GM12878 (cell line): ENCODE data around the gene CRAMP1. TPM values are rescaled to one million over a fixed set of nuclear protein-coding genes. Genes with fewer than 3 reads are reported as not detected.

ENCODE experiments used
- ATAC-seq: fragments of 200-7000 bp; cut with Tn5 transposase; 3 replicates; pipeline ENCODE4 v1.9.1; 2020; ENCODE audit warnings: mild to moderate bottlenecking, moderate library complexity
- BruUV-seq: library from RNA; stranded (reverse); fragments of 400-500 nt; replicated peaks from 2 replicates; lab custom pipeline; 2021; lab: Mats Ljungman, UMichigan
- CTCF ChIA-PET: fragments of 300-600 bp; sonication (Branson Sonifier 250); formaldehyde crosslinking; extraction: SDS; loops from one replicate; lab custom pipeline; 2021; ENCODE audit warnings: inconsistent platforms; lab: Yijun Ruan, JAX
- POLR2A ChIA-PET: fragments of 350-600 bp; formaldehyde crosslinking; extraction: SDS; loops from one replicate; lab custom pipeline; 2021; ENCODE audit warnings: inconsistent platforms; lab: Charles Lee
- RAD21 ChIA-PET: fragments of 300-600 bp; sonication (Branson Sonifier 250); formaldehyde crosslinking; loops from one replicate; lab custom pipeline; 2023; ENCODE audit warnings: antibody characterized with exemption; ENCODE audit not compliant: unreplicated experiment; lab: Charles Lee
- SMC1A ChIA-PET: fragments of 300-600 bp; sonication (Branson Sonifier 250); formaldehyde crosslinking; loops from one replicate; lab custom pipeline; 2023; ENCODE audit not compliant: unreplicated experiment, uncharacterized antibody; lab: Charles Lee
- DNase-seq: peaks from one replicate; pipeline ENCODE4 v3.0.0-alpha.2; 2011; ENCODE audit warnings: low read depth, low spot score
- FAIRE-seq: peaks from 3 replicates; lab custom pipeline; 2011; peaks lifted over from hg19 to GRCh38; lab: Jason Lieb, UNC
- H2AFZ ChIP-seq: 2 replicates; pipeline ENCODE4 v1.6.0; 2011; ENCODE audit warnings: low read depth, low read length, control low read depth; ENCODE audit not compliant: control insufficient read depth
- H3K27ac ChIP-seq: 2 replicates; pipeline ENCODE4 v1.5.1; 2011; ENCODE audit warnings: control low read depth; ENCODE audit not compliant: control insufficient read depth, insufficient read depth
- H3K27me3 ChIP-seq, 2 experiments: replicated peaks in 1 of 2; 2 replicates each; pipeline versions ENCODE4 v1.6.0 to v1.6.1; 2011; ENCODE audit warnings: low read length in 1 of 2; ENCODE audit not compliant: control insufficient read depth in 2 of 2, insufficient read depth in 2 of 2
- H3K36me3 ChIP-seq, 2 experiments: 2 replicates each; pipeline ENCODE4 v1.5.1; 2011; ENCODE audit warnings: low read length in 1 of 2; ENCODE audit not compliant: control insufficient read depth in 2 of 2, insufficient read depth in 2 of 2
- H3K4me1 ChIP-seq: 2 replicates; pipeline ENCODE4 v1.6.1; 2011; ENCODE audit warnings: mild to moderate bottlenecking, low read length, moderate library complexity, mixed read lengths; ENCODE audit not compliant: control insufficient read depth, insufficient read depth
- H3K4me2 ChIP-seq: 2 replicates; pipeline ENCODE4 v1.6.0; 2011; ENCODE audit warnings: control low read depth; ENCODE audit not compliant: control insufficient read depth, insufficient read depth
- H3K4me3 ChIP-seq: fragments of 200-600 bp; sonication (generic); 2 replicates; pipeline ENCODE4 v1.5.1; 2016
- H3K79me2 ChIP-seq: 2 replicates; pipeline ENCODE4 v1.6.0; 2011; ENCODE audit warnings: low read length; ENCODE audit not compliant: control insufficient read depth, insufficient read depth
- H3K9ac ChIP-seq: 2 replicates; pipeline ENCODE4 v1.8.0; 2011; ENCODE audit warnings: low read length, control low read depth, mixed read lengths; ENCODE audit not compliant: control insufficient read depth, insufficient read depth
- H3K9me3 ChIP-seq: replicated peaks from 3 replicates; pipeline ENCODE4 v1.5.1; 2011; ENCODE audit warnings: mild to moderate bottlenecking, low read length; ENCODE audit not compliant: control insufficient read depth, insufficient read depth
- H4K20me1 ChIP-seq: 2 replicates; pipeline ENCODE4 v1.6.0; 2011; ENCODE audit not compliant: control insufficient read depth, insufficient read depth
- CTCF ChIP-seq, 3 experiments: IDR thresholded peaks in 2 of 3; conservative IDR thresholded peaks in 1 of 3; 2 replicates each; pipeline ENCODE4 v1.5.1; 2011; ENCODE audit warnings: low read depth in 3 of 3, low read length in 3 of 3, mild to moderate bottlenecking in 3 of 3, control low read depth in 2 of 3, moderate library complexity in 2 of 3, inconsistent platforms in 1 of 3, mixed read lengths in 1 of 3; ENCODE audit not compliant: control insufficient read depth in 2 of 3, insufficient read depth in 1 of 3; ENCODE audit errors: extremely low read depth in 1 of 3
- FOXK2 ChIP-seq: fragments of 450-650 bp; IDR thresholded peaks from 2 replicates; pipeline ENCODE4 v1.6.1; 2017; ENCODE audit warnings: mild to moderate bottlenecking, moderate library complexity
- NFYA ChIP-seq: IDR thresholded peaks from 2 replicates; pipeline ENCODE4 v1.6.1; 2011; ENCODE audit warnings: low read depth, mild to moderate bottlenecking, low read length, improper control_type of control experiment, borderline replicate concordance
- POLR2AphosphoS2 ChIP-seq: IDR thresholded peaks from 2 replicates; pipeline ENCODE4 v1.6.1; 2011; ENCODE audit warnings: low read depth, mild to moderate bottlenecking, low read length, improper control_type of control experiment, moderate library complexity
- RAD21 ChIP-seq: IDR thresholded peaks from 2 replicates; pipeline ENCODE4 v1.6.1; 2011; ENCODE audit warnings: mild to moderate bottlenecking, low read depth, low read length, moderate library complexity; ENCODE audit not compliant: insufficient read depth
- STAT3 ChIP-seq: IDR thresholded peaks from 2 replicates; pipeline ENCODE4 v1.6.1; 2011; ENCODE audit warnings: low read depth, low read length, improper control_type of control experiment
- YY1 ChIP-seq: IDR thresholded peaks from 2 replicates; pipeline ENCODE4 v1.6.1; 2011; ENCODE audit warnings: low read depth, mild to moderate bottlenecking, low read length
- whole genome bisulfite sequencing: methylation state at CpG from one replicate; pipeline ENCODE4 v1.1.6; 2016; ENCODE audit warnings: low lambda C conversion rate; ENCODE audit not compliant: insufficient replicate concordance, insufficient coverage; ENCODE audit errors: missing lambda C conversion rate; 5-methylcytosine and 5-hydroxymethylcytosine counted together
- in situ Hi-C: fragments of 300-500 bp; cut with MboI; formaldehyde crosslinking; loops from 9 replicates; pipeline ENCODE4 v1.14.3; 2018; ENCODE audit warnings: mixed read lengths
- intact Hi-C: fragments of 100-400 bp; cut with micrococcal nuclease; formaldehyde crosslinking; loops from one replicate; pipeline ENCODE4 v1.14.2; 2022; ENCODE audit not compliant: unreplicated experiment
- polyA plus RNA-seq, 11 experiments: library from polyadenylated mRNA; depleted of rRNA in 4 of 11; unstranded in 6 of 11; stranded (reverse) in 5 of 11; fragments of >200 nt; fragmentation: Nextera tagmentation in 4 of 11; fragmentation: Illumina TruSeq in 1 of 11; extraction: Ambion mirVana in 4 of 11; extraction: Trizol in 1 of 11; gene quantifications; 1 replicate in 1 of 11; 2 replicates in 10 of 11; pipeline versions ENCODE4 v1.2.1 to v1.2.3, GENCODE V29; 2011 to 2016; ENCODE audit warnings: inconsistent platforms in 2 of 11, missing spikeins in 2 of 11, low read depth in 1 of 11
- total RNA-seq, 4 experiments: library from RNA; depleted of rRNA in 3 of 4; stranded (reverse); fragments of >200 nt in 3 of 4; fragmentation: Illumina TruSeq in 1 of 4; extraction: Trizol in 1 of 4; gene quantifications; 2 replicates each; pipeline versions ENCODE4 v1.2.1 to v1.2.3, GENCODE V29; 2013 to 2021

The CRAMP1 gene
- total and polyA plus RNA-seq, 10 of the 15 experiments (the other 5 are each of a cell fraction or from before 2014, with no cell fraction given) = 0.37 to 9.8 (median 3.9) TPM

GRCh38 chr16:1579214-1579613, 32.9 kb upstream of the CRAMP1 start:
- H3K27ac ChIP-seq = no peak overlapping the region
- no peaks in the 10 kb centered on the region; the same call in 2 of the 3 replicates for H3K9me3 ChIP-seq
- CTCF ChIA-PET = no interaction called here
- no TSS peak for BruUV-seq
- RAD21 ChIA-PET = no interaction called here
- no peak for FAIRE-seq
- SMC1A ChIA-PET = no interaction called here
- H3K4me3 ChIP-seq = no peak overlapping the region
- H3K9ac ChIP-seq = no peak overlapping the region
- 72% methylated on average over 5 of the region's 5 CpGs for WGBS
- no peaks in the 10 kb centered on the region for H3K79me2 ChIP-seq
- no peak for ATAC-seq
- in situ Hi-C loops = no loop called here
- no peak overlapping the region for H3K4me2 ChIP-seq
- intact Hi-C loops = no loop called here
- H3K4me1 ChIP-seq = no peaks in the 10 kb centered on the region
- DNase-seq = no peak
- no peaks in the 10 kb centered on the region for H3K36me3 ChIP-seq
- H4K20me1 ChIP-seq = no peaks in the 10 kb centered on the region
- POLR2A ChIA-PET = no interaction called here
- TF ChIP-seq STAT3 (no peak), RAD21 (0 out of 2 replicates have a peak, but pooled peaks have one; percentile 15), POLR2AphosphoS2 (no peak), NFYA (no peak), FOXK2 (no peak), CTCF (IDR thresholded peaks at IDR 0.05 in 2 of 3, conservative IDR thresholded peaks at IDR 0.05 in 1 of 3; ENCODE audit: control insufficient read depth in 2 of 3, extremely low read depth in 1 of 3, insufficient read depth in 1 of 3, low read depth in 3 of 3, low read length in 3 of 3) (0 out of 6 replicates have a peak, but pooled peaks of 2 of the 3 experiments have one; percentile 2 to 7), YY1 (no peak)
- no peak overlapping the region for H2AFZ ChIP-seq
- H3K27me3 ChIP-seq = no peaks in the 10 kb centered on the region
